GM19397 (cell line): ENCODE results near the gene MRPS5.

Experiments
- ATAC-seq: cut with Tn5 transposase; IDR thresholded peaks from one replicate; pipeline ENCODE4 v1.9.1; 2021; ENCODE audit warnings: mild to moderate bottlenecking, moderate library complexity; ENCODE audit not compliant: unreplicated experiment

Gene MRPS5

GRCh38 chr2:95061601-95062183 lies 59.9 kb downstream of the MRPS5 start:
- no peak for ATAC-seq

GRCh38 chr2:95061119-95061512 lies 60.5 kb downstream of the MRPS5 start:
- ATAC-seq = no peak

- ATAC-seq = no peak
Measured at GRCh38 chr2:95060446-95061118, 61.0 kb downstream of the MRPS5 start.

GRCh38 chr2:95059656-95060370 lies 61.8 kb downstream of the MRPS5 start:
- ATAC-seq = no peak

DNA sequence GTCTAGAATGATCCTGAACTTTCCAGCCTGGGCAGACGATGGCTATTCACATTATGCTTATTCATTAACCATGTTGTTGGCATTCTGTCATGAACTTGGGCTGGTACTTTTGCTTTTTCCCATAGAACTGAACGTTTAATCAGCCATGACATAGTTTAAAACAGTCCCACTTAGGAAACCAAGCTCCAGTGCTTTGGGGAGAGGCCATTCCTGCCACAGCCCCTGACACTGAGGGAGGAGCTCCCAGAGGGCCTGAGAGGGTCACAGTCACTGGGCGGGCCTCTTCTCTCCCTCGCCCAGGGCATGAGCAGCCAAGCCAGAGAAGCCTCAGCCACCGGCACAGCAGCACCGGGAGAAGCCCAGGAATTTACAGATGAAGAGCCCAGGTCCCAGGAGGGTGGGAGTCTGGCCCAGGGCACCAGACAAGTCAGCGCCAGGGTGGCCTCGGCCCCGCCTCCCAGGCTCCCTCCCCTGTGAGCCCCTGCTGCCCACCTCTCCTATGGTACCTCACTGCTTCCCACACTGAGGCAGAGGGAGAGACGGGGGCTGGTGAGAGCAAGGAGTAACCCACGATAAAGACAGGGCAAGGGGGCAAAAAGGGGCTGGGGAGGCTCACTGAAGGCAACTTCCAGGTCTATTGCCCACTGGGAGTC lies 62.5 kb downstream of the MRPS5 start:
- no peak for ATAC-seq

DNA sequence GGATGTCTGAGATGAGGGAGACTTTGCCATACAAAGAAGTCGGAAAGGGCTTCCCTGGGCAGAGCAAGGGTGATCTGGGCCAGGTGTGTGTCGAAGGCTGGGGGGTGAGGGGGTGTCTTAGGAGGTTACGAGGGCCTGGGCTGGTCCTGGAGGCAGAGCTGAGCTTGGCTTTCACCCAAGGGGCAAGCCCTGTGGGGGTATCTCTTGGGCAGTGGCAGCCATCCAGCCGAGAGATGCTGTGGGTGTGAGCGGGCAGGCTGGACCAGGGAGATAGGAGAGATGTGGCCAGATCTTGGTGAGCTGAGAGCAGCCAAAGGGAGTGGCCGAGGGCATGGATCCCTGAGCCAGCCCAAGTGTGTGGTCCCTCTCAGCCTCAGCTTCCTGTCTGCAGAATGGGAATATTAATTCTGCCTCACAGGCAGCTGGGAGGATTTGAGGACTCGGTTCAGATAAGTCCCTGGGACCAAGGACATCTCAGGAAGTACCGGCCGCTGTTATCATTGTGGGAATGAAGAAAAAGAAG lies 63.1 kb downstream of the MRPS5 start:
- no peak for ATAC-seq

- no peak for ATAC-seq
Measured at GRCh38 chr2:95057535-95058370, 63.9 kb downstream of the MRPS5 start.

- ATAC-seq = no peak
Measured at GRCh38 chr2:95056461-95057459, 64.8 kb downstream of the MRPS5 start.

DNA sequence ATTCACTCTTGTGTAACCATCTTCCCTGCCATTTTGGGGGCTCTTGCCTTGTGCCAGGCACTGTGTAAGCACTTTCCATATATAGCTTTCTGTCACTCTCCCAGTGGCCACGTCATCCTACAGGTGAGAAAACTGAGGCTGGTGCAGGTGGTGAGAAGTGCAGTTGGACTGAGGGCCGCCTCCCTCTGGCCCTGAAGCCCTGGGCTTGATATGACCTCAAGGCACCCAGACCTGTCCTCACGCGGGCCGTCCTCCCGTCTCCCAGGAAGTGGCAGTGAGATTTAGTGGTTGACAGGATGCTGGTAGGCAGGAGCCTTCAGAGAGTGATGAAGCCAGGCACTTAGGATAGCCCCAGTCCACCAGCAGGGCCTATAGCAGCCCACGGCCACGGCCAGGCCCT lies 65.6 kb downstream of the MRPS5 start:
- ATAC-seq = no peak

- ATAC-seq = no peak
Measured at GRCh38 chr2:95055262-95055661, 66.3 kb downstream of the MRPS5 start.

DNA sequence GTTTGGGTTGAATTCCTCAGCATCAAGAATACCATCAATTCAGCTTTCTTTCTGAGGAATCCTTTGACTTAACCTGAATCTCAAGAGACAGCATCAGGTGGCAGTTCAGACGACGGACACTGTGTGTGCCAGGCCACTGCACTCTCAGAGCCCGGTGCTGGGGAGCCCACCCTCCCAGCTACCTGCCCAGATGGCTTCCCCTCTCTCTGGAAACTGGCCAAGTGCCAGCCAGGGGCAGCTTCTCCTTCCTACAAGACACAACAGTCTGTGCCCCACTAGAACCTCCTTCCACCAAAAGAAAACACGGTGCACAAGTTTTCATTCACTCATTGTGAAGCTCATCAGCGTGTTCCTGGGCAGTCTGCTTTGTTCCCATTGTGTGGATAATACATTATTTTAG lies 67.6 kb downstream of the MRPS5 start:
- ATAC-seq = no peak

DNA sequence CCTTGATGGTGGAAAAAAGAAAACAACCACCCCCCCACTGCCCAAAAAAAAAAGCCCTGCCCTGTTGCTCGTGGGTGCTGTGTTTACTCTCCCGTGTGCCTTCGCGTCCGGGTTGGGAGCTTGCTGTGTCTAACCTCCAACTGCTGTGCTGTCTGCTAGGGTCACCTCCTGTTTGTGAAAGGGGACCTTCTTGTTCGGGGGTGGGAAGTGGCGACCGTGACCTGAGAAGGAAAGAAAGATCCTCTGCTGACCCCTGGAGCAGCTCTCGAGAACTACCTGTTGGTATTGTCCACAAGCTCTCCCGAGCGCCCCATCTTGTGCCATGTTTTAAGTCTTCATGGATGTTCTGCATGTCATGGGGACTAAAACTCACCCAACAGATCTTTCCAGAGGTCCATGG lies 68.1 kb downstream of the MRPS5 start:
- no peak for ATAC-seq

- no peak for ATAC-seq
Measured at GRCh38 chr2:95052804-95053479, 68.7 kb downstream of the MRPS5 start.

DNA sequence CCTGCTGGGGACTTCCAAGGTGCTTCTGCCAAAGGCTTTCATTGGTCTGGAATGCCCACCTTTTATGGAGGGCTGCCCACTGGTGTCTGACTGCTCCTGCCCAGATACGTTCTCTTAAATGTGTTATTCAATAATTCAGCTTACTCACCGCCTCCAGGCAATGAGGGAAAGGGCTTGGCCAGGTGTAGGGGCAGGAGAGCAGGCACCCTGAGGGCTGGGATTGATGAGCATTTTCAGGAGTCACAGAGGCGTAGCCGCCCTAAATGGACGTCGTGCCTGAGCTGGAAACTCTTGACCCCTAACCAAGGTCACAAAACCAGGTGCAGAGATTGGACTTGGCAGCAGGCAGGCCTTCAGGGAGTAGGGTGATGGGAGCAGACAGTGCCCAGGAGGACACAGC lies 69.3 kb downstream of the MRPS5 start:
- ATAC-seq = no peak

- ATAC-seq = no peak
Measured at GRCh38 chr2:95051626-95052025, 70.0 kb downstream of the MRPS5 start.

DNA sequence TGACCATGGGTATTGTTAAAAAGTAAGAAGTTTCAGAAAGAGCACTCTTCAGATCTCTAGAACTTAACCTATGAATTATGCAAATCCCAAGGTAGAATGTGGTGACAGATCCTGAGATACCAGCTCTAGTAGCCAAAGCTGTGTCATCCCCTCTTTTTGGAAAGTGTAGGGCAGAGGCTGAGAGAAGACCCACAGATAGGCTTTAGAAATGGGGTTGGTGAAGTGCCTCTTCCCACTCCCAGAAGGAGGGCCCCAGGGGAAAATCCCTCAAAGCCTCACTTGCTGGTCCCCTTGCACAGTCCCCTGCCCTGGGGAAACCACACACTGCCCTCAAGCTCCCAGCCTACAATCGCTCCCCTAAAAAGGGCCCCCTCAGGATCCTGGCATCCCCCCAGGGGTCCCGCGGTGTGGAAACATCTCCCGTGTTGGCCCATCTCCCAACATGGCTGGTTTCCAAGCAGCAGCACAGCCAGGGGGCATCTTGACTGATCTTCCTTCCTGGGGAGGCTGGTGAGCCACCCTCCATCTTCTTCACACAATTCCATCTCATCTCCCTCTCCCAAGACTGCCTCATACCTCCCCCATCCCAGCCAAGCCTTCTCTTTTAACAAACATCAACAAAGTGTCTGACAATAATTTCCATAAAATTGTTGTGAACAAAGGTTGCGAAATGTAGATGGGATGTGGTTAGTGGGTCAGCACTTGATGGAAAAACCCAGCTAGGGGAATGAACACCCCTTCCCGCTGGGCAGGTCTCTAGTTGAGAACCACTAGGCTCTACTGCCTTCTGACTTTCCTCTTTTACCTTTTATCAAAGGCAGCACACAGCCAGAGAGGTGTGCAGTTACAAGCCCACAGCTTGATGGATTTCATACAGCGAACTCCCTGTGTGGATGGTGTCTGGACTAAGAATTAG lies 71.0 kb downstream of the MRPS5 start:
- no peak for ATAC-seq

- ATAC-seq = no peak
Measured at GRCh38 chr2:95049961-95050360, 71.6 kb downstream of the MRPS5 start.

GRCh38 chr2:95049683-95049955 lies 72.0 kb downstream of the MRPS5 start:
- ATAC-seq = no peak
